GM18858 (cell line): Measurements from ENCODE around the gene TAOK3.

ENCODE experiments used
- ATAC-seq: cut with Tn5 transposase; IDR thresholded peaks from one replicate; pipeline ENCODE4 v1.9.1; 2021; ENCODE audit not compliant: unreplicated experiment

TAOK3 gene

DNA sequence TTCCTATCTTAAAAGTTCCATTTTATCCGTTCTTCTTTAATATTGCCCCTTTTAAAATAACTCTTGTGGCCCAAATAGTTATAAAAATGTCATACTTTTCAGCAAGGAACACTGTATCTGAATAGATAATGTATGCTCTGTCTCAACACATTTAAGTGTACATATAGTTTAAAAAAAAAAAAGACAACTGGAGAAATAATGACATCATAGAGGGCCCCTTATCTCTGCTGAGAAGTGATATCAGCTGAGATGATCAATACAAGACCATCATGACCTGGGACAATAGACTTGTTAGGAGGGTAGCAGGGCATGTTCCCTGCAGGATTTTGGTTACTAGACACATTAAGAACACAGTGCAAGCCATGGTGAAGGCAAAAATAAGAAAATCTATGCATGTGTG lies 159.3 kb downstream of the TAOK3 start:
- ATAC-seq = no peak

DNA sequence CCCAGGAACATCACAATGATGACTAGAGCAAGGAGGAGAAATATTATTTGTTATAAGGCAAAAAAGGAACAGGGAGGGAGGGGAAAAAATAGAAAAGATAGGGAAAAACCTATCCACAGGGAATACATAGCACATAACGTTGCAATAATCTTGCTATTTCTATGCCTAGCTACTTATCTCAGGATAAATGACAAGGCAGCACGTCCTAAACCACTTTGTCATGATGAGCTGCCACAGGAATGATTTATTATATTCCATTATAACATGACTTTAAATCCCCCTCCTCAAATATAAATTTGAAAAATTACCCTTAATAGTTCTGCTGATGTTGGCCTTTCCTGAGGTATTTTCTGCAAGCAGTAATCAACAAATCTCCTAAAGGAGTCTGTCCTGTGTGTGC lies 160.1 kb downstream of the TAOK3 start:
- no peak for ATAC-seq

DNA sequence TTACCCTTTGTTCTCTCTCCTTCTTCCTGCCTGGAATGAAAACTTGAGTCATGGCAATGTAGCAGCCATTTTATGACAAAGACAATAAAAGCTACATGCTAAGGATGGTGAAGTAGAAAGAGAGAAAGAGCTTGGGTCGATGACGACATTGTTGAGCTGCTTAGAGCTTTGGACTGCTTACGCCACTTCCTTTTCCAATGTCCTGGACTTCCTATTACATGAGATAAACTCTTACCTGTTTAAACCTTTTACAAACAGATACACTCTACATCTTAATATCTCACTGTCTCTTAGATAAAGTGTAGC lies 166.6 kb downstream of the TAOK3 start:
- no peak for ATAC-seq

DNA sequence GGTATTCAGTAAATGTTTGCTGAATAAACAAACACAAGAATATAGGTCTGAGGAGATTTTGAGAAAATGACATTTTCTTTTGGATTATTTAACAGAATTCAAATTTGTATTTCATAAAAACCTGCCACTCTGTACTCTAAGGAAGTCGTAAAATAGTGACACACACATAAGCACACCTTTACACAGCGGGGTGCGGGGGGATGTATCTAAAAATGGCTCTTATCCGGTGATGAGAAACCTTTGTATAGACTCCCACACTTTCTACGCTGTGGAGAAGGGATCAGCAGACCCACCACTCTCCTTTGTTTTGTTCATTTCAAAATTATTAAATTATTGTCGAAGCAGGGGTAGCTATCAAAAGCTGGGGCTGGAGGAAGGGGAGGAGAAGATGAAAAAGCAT lies 178.7 kb downstream of the TAOK3 start:
- ATAC-seq = no peak

DNA sequence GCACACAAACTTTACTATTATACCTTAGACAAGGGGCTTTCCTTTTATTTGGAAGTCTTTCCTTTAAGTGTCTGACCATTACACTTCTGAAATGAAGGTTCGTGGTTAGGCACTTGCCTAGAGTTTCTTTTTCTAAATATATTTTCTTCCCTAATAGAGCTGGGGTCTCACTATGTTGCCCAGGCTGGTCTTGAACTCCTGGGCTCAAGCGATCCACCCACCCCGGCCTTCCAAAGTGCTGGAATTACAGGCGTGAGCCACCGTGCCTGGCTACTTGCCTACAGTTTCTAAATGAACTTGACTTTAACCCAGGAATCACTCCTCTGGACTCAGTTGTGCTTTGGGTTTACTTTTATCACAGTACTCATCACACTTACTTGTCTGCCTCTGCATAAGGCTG lies 179.2 kb downstream of the TAOK3 start:
- no peak for ATAC-seq

DNA sequence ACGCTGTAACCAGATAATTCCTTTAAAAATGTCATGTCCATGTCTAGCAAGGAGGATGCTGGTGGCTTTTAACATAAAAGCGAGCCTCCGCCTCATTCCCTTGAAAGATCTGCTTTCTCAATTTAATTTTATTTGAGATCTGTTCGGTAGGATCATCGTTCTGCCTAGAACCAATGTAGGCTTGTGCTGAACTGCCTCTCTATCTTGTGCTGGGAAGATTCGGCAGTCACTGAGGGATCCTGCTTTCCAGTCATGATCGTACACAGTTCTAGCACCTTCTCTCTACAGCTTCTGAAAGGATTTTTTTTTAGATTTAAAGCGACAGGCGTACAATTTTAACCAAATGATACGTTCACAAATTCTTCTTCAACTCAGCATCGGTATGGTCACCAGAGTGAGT lies 182.4 kb downstream of the TAOK3 start:
- ATAC-seq = no peak

DNA sequence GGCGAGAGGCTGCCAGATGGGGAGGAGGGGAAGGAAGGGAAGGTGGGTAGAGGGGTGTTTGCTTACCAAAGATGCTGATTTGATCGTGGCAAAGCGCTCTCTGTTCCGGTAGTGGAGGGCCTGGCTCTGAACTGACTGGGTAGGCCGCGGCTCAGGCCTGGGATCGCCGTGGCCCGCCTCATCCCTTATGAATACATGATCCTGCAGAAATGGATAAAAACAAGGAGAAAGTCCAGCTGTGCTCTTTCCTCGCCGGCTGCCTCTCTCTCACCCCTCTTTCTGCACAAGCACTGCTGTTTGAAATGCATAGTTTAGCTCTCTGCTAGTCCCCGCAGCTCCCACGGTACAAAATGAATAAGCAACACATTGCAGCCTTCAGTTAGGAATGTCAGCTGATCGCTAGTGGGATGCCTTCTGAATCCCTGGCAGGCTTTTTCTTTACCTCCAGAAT lies 182.9 kb downstream of the TAOK3 start:
- no peak for ATAC-seq

DNA sequence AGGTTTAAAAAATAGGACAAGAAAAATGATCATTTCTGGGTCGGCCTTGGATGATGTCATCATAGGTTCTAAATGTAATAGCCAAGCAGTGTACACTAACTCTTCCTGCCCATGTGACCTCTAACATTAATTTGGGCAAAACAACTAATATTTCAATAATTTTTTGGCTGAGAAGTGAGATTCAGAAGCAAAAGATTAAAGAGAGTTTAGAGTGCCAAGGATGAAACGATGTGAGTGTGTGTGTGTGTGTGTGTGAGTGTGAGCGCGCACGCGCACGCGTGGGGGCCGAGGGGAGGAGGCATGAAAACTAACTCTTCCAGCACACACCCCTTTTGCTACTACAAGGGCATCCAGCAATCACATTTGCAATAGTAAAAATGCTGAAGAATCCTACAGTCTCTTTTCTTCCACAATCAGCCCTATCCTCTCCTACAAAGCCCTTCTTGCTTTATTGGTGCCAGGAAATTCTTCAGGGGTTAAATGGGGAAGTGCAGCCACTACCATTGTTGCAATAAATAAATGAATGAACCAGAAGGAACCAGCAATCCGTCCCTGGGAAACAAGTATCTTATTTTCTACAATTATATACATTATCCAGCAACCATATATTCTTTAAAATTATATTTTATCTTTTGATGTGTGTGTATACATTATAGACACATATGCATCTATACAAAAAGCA lies 183.9 kb downstream of the TAOK3 start:
- ATAC-seq = no peak

DNA sequence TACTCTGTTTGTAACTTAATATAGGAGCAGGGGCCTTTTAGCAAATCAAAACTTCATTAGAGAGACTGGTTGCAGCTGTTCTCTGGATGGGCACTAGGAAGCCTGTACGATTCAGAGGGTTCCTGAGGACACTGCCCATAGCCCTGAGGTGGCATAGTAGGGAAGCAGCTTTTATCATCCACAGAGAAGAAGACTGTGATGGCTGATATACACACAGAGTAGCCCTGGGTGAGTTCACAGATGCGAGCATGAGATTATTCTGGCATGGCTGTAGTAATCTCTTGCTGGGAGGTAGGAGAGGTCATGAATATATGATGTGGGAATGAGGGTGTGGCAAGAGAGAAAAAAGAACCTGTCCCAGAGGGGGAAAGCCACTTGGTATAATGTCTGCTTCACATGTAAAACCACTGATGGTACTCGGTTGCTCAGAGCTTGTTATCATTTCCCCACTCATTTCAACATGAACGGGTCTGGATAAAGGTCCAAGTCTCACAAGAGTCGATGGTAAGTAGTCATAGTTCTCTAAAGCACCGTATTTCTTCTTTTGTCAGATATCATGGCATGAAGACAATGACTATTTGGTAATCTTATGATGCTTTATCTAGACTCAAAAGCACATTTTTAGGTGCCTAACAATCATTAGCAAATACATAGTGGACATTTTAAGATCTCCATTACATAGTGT lies 184.8 kb downstream of the TAOK3 start:
- no peak for ATAC-seq

DNA sequence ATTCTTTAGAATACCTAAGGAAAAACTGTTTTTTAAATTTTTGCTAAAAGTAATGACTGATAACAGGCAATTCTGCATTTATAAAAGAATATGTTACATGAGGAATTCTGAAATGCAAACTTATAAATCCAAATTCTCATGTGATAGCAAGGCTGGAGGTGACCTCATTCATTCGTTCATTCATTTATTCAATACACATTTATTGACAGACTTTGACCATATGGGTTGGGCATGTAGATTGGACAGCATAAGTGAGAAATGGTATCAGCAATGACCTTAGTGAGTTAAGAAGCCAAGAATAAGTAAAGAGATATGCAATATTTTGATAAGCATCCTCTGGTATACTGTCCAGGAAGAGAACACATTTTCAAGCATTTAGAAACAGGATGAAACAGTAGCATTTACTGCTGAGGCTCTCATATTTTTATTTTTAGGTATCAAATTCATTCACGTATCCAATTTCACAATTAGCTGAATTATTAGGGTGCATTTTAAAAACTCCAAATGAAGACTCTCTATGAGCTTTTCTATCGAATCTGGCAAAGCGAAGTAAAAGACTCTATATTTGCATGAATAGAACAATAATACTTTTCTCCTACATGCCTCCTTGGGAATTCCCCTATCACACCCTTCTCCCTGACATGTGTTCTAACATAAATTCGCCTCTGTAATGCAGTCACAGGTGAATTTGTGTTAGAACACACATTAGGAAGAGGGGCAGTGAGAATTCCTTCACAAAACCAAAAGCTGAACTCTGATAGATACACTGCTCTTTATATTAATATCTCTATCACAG lies 186.9 kb downstream of the TAOK3 start:
- no peak for ATAC-seq

DNA sequence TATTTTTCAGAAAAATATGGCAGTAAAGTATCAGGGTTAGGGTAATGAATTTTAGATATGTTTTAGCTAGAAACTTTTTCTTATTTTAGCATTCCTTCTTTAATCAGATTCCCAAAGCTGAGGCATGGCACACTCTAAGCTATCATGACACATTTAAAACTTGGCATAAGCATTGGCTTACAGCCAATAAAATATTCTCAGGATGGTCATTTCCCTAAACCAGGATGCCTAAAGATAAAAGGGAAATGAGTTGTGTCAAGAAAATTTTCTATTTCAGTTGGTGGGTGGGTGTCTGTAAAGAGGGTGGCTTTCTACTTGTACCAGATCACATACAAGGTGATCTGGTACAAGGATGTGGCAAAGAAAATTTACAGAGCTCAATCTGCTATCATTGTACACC lies 189.0 kb downstream of the TAOK3 start:
- no peak for ATAC-seq

DNA sequence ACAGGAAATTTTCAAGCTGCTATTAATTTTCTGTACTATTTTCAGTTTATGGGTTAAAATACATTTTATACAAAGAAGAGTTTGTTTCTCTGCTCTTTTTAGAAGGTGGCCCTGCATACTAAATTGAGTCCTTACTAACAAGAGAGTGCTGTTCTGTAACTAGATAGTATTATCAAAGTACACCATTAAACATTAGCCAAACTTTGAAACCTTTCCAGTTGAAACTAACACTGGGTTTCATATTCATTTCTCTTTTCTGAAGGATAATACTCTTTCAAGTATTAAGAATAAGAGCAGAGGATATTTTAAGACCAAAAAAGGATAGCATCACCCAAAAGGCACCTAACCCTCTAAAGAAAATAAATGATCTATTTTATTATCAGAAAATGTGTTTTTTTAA lies 189.6 kb downstream of the TAOK3 start:
- ATAC-seq = no peak

DNA sequence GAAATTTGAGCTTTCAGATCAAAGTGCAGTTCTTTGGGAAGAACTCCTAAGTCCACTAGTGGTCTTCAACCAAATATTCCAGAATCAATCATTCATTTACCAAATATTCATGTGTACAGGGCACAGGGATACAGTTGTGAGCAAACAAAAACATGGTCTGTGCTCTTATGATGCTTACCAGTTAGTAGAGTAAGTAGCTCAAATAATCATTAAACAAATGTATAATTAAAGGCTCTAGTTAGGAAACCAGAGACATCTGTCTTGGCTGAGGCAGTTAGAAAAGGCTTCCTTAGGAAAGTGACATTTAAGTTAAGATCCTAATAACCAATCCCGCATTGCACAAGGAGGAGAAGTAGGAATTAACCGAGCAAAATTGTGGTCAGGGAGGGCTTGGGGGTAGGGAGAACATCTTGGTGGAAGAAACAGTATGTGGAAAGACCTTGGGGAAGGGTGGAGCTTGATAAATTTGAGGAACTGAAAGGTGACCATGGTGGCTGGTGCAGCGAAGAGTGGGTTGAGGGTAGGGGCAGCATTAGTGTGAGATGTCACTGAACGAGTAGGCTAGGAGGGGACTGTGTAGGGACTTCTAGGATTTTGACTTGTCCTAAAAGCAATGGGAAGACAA lies 196.8 kb downstream of the TAOK3 start:
- peak; percentile 66 for ATAC-seq

DNA sequence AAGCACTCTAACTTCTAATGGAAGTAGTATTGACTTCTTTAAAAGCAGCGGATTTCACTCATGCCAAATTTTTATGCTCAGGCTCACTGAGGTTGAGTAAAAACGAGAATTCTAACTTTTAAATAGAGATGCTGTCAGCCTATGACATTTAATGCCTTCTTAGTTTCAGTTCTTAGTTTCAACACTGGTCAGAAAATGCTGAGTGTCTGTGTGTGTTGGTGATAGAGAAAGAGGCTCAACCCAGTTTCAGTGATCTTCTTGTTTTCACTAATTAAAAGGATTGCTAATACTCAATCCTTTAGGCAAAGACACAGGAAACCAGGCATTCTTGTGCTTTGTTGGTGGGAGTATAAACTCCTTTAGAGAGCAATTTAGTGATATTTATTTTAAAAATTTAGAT lies 205.8 kb downstream of the TAOK3 start:
- ATAC-seq = peak; percentile 99

DNA sequence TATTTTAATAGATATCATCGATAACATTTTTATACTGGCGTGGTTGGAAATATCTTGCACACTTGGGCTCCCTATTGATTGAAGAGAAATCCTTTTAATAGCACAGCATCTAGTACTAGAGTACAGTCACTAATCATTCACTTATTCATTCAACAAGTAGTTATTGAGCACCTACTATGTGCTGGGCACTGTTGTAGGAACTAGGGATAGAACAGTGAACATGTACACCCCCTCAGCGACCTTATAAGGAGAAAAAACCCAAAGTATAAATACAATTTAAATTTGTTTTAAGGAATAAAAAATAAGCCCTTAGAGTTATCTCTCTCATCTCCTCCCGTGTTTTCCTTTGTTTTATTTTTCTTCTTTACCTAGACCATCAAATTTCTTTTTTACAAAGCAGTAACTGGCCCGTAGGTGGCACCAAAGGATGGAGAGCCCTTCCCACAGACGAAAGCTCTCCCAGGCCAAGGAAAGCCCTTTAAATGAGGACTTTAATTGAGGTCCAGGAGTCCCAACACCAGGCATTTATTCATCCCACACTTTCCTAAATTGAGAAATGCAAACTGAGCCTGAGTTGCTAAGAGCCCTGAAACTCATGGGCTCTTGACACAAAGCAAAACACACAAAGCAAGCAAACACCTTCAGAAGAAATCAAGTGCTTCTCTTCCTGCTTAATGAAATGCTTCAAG lies 207.8 kb downstream of the TAOK3 start:
- no peak for ATAC-seq

DNA sequence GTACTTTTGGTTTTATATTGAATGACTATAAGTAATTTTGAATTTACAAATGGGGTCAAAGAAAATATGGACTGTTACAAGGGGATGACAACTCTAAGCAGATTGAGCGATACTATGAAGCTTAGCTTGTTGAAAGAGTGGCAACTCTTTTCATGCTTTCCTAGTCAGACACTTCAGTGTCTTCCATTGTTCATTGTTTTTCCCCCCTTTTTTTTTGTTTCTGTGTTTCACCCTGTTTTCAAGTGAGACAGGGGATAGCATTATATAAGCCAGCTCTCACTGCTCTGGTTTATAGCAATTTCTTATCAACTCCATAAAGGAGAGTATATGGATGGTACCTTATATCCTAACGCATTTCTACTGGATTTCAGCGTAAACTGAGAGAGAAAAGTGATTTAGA lies 212.2 kb downstream of the TAOK3 start:
- no peak for ATAC-seq

DNA sequence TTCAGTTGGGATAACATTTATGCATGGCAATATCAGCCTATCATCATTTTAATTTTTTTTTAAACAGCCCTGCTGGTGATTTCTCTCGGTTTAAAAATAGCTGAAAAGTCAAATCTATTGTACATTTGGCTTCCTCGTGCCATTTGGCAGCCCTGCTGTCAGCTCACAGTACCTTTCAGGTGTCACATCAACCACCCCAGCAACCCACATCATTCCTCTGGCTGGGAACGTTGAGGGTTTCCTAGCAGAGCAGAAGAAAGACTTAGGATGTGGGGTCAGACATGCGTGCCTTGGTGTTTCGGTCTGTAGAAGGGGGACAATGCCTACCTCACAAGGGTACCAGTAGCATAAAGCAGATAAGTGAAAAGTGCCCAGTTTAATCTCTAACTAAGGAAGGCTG lies 221.0 kb downstream of the TAOK3 start:
- ATAC-seq = no peak

DNA sequence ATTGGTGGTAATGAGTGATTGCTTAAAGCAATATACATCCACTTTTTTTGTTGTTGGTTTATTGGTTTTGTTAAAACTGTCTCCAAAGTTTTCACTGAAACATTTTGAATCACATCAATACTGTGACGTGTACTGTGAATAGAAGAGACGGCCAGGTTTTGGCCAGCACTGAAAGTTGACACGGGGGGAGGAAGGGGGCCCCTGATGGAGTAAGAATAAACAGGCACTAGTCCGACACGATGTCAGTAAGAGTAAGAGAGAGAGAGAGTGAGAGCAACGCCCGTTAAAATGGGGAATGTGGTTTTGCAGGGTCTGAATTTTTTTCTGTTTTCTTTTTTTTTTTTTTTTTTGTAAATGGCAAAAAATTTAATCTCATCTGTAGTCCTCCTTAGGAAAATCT lies 222.1 kb downstream of the TAOK3 start:
- ATAC-seq = no peak

DNA sequence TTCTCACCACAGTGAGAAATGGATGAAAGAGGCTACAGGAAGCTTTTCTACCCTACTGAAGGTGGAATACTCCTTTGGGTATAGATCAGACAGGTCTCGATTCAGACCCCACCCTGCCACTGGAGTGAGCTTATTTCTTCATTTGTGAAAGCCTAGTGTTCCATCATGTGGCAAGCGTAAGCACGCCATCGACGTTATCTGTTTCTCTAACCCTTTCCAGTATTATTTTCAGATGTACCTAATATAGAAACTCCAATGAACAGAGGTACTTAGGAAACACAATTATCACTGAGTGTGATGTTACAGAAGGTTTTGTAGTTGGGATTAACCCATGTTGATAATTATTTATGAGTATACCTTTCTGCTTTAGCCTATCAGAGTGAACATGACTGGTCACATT lies 224.4 kb downstream of the TAOK3 start:
- no peak for ATAC-seq

DNA sequence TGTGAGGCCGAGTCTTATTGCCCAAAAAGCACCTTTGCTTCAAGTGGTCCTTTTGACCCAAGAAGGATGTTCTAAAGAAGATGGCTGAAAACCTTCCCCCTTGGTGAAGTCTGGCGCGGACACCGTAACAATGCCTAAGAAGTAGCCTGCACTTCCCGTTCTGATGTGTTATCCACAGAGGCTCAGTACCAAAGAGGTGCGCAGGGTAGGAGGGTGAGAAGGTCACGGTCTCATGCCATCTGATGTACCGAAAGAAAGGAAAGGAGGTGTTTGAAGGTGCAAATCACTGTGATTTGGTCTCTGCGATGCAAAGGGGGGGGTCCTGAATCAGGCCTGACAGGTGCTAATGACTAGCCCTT lies 226.9 kb downstream of the TAOK3 start:
- ATAC-seq = no peak

DNA sequence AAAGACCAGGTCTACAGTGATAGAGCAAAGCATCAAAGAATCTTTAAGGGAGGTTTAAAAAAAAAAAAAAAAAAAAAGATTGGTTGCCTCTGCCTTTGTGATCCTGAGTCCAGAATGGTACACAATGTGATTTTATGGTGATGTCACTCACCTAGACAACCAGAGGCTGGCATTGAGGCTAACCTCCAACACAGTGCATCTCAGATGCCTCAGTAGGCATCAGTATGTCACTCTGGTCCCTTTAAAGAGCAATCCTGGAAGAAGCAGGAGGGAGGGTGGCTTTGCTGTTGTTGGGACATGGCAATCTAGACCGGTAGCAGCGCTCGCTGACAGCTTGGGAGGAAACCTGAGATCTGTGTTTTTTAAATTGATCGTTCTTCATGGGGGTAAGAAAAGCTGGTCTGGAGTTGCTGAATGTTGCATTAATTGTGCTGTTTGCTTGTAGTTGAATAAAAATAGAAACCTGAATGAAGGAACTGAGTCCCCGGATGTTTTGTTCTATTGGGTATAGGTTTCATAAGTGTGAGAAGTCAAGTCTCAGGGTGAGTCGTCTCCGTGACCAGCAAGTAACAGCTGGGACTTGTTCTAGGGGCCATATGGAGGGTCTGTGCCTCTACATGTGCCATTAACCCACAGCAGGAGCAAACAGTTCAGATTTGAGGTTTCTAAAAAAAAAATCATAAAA lies 227.5 kb downstream of the TAOK3 start:
- no peak for ATAC-seq
